Activated T-cell treated with anti-CD3 and anti-CD28 coated beads, Interleukin-2, amount 50 U/mL, for 24 hours (primary cell): ENCODE data around the gene MSTN.

Experiments
- DNase-seq: peaks from one replicate; pipeline ENCODE4 v3.0.0-alpha.2; 2020
- H3K27ac Mint-ChIP-seq: 2 replicates; pipeline ENCODE4 v1.8.0; 2020; ENCODE audit warnings: mild to moderate bottlenecking, mixed read lengths
- H3K27me3 Mint-ChIP-seq: 2 replicates; pipeline ENCODE4 v1.8.0; 2020; ENCODE audit warnings: mixed read lengths
- H3K36me3 Mint-ChIP-seq: 2 replicates; pipeline ENCODE4 v1.8.0; 2020; ENCODE audit warnings: low read depth, mixed read lengths
- H3K4me1 Mint-ChIP-seq: 2 replicates; pipeline ENCODE4 v1.8.0; 2020; ENCODE audit warnings: low read depth, mixed read lengths
- H3K4me3 Mint-ChIP-seq: 2 replicates; pipeline ENCODE4 v1.8.0; 2020; ENCODE audit warnings: mild to moderate bottlenecking, moderate library complexity, mixed read lengths
- H3K9me3 Mint-ChIP-seq: 2 replicates; pipeline ENCODE4 v1.8.0; 2020; ENCODE audit warnings: mixed read lengths

Gene MSTN

GRCh38 chr2:190084704-190085103 lies 22.2 kb upstream of the MSTN start:
- no peak for DNase-seq
- Mint-ChIP-seq H3K36me3 (no peaks in the 10 kb centered on the region), H3K27ac (no peak overlapping the region), H3K4me1 (no peaks in the 10 kb centered on the region), H3K4me3 (no peak overlapping the region), H3K27me3 (peaks cover 4% of the 10 kb centered on the region), H3K9me3 (no peaks in the 10 kb centered on the region)

DNA sequence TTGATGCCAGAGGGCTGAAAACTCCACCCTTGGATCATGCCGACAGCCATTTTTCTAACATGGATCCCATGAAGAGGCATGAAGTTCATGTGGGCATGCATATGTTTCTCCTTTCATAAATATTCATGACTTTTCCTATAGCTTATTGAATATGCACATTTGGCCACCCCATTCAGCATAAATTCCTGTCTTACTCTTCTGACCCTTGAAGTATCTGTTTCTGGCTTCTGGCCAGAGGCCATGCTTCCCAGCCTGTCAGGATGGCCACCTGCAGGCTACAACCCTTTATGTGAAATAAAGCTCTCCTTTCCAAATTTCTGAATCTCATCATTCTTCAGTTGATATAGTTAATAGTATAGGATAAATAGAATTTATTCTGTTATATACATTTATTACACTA lies 19.6 kb upstream of the MSTN start:
- Mint-ChIP-seq H3K36me3 (no peaks in the 10 kb centered on the region), H3K27ac (no peak overlapping the region), H3K4me1 (no peaks in the 10 kb centered on the region), H3K9me3 (no peaks in the 10 kb centered on the region), H3K4me3 (no peak overlapping the region), H3K27me3 (peaks cover 8% of the 10 kb centered on the region)
- DNase-seq: no peak

DNA sequence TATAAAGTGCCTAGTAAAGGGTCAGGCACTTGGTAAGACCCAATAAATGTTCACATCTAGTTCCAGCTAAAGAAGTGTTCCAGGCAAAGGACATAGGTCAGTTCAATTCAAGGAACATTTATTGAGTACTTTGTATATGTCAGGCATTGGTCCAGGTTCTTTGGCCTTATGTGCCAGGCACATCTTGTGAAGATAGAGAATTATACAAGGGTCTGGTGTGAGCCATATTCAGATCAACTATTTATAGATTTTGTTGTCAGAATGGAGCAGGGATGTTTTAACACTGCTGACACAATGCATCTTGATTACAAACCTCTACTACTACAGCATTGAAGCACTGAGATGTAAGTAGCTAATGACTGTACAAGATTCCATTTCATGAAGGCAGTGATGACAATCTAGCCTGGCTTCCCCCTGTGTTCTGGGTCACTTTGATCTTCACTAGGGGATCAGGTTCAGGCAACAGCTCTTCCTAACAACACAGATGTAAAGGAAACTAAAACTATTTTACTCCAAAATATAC lies 18.1 kb upstream of the MSTN start:
- Mint-ChIP-seq H3K27ac (no peak overlapping the region), H3K36me3 (no peaks in the 10 kb centered on the region), H3K9me3 (no peaks in the 10 kb centered on the region)

GRCh38 chr2:190079160-190079559 lies 16.6 kb upstream of the MSTN start:
- Mint-ChIP-seq H3K4me3 (no peak overlapping the region), H3K4me1 (no peaks in the 10 kb centered on the region), H3K9me3 (no peaks in the 10 kb centered on the region), H3K36me3 (no peaks in the 10 kb centered on the region), H3K27me3 (peaks cover 8% of the 10 kb centered on the region), H3K27ac (no peak overlapping the region)
- no peak for DNase-seq

More for the DNA sequence above, 18.1 kb upstream of the MSTN start:
- Mint-ChIP-seq H3K4me1 (no peaks in the 10 kb centered on the region), H3K27me3 (peaks cover 8% of the 10 kb centered on the region), H3K4me3 (no peak overlapping the region)
- no peak for DNase-seq

- Mint-ChIP-seq H3K27ac (no peak overlapping the region), H3K36me3 (no peaks in the 10 kb centered on the region), H3K4me3 (no peak overlapping the region), H3K4me1 (no peaks in the 10 kb centered on the region), H3K27me3 (peaks cover 4% of the 10 kb centered on the region), H3K9me3 (no peaks in the 10 kb centered on the region)
- DNase-seq: no peak
Measured at GRCh38 chr2:190075623-190076022, 13.1 kb upstream of the MSTN start.

GRCh38 chr2:190069936-190070696 lies 7.6 kb upstream of the MSTN start:
- H3K4me1 Mint-ChIP-seq: no peaks in the 10 kb centered on the region
- no peaks in the 10 kb centered on the region for H3K27me3 Mint-ChIP-seq
- H3K4me3 Mint-ChIP-seq: no peak overlapping the region
- no peaks in the 10 kb centered on the region for H3K9me3 Mint-ChIP-seq
- no peak overlapping the region for H3K27ac Mint-ChIP-seq
- no peaks in the 10 kb centered on the region for H3K36me3 Mint-ChIP-seq
- no peak for DNase-seq

DNA sequence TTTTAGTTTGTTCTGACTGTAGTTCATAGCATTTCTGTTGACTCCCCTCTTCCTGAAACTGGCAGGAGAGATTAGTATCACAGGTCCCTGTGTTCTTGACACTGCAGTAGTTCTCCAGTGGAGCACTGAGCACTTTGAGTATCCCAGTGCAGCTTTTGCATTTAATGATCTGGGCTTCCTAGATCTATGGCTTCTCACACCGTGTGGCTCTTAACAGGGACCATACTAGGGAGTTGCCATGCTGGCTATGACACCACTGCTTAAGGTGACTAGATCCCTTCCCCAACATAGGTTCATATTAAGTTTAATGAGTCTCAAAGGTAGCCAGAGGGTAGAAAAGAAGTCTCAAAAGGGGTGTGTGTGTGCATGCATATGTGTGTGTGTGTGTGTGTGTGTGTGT lies 6.2 kb upstream of the MSTN start:
- no peaks in the 10 kb centered on the region for H3K9me3 Mint-ChIP-seq
- H3K27me3 Mint-ChIP-seq: no peaks in the 10 kb centered on the region
- H3K36me3 Mint-ChIP-seq: no peaks in the 10 kb centered on the region
- no peak overlapping the region for H3K27ac Mint-ChIP-seq
- no peaks in the 10 kb centered on the region for H3K4me1 Mint-ChIP-seq
- no peak overlapping the region for H3K4me3 Mint-ChIP-seq
- no peak for DNase-seq

GRCh38 chr2:190065839-190066238 lies 3.3 kb upstream of the MSTN start:
- H3K4me1 Mint-ChIP-seq: no peaks in the 10 kb centered on the region
- DNase-seq: no peak
- H3K27me3 Mint-ChIP-seq: no peaks in the 10 kb centered on the region
- no peaks in the 10 kb centered on the region for H3K36me3 Mint-ChIP-seq
- H3K9me3 Mint-ChIP-seq: no peaks in the 10 kb centered on the region
- H3K27ac Mint-ChIP-seq: no peak overlapping the region
- H3K4me3 Mint-ChIP-seq: no peak overlapping the region

DNA sequence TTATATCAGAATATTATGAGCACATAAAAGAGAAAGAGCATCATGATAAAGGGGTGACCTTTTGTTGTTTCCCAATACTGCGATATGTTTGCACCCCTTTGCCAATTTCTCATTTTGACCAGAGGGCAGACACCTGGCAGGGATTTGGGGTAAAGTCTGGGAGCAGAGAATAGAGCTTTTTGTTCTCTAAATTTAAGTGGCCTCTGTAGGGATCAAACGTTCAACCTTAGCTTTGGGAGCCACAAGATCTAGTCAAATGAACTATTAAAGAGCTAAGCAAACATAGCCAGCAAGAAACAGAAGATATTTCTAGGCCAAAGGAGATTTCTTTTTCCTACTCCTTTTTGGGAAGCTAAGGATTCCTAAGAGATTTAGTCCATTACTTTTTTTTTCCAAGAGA lies 1.1 kb upstream of the MSTN start:
- no peaks in the 10 kb centered on the region for H3K27me3 Mint-ChIP-seq
- H3K4me1 Mint-ChIP-seq: no peaks in the 10 kb centered on the region
- H3K36me3 Mint-ChIP-seq: no peaks in the 10 kb centered on the region
- H3K9me3 Mint-ChIP-seq: no peaks in the 10 kb centered on the region
- no peak overlapping the region for H3K4me3 Mint-ChIP-seq
- no peak for DNase-seq
- no peak overlapping the region for H3K27ac Mint-ChIP-seq

- H3K4me1 Mint-ChIP-seq: no peaks in the 10 kb centered on the region
- H3K36me3 Mint-ChIP-seq: no peaks in the 10 kb centered on the region
- no peak overlapping the region for H3K27ac Mint-ChIP-seq
- no peak overlapping the region for H3K4me3 Mint-ChIP-seq
- DNase-seq: no peak
- no peaks in the 10 kb centered on the region for H3K27me3 Mint-ChIP-seq
- H3K9me3 Mint-ChIP-seq: no peaks in the 10 kb centered on the region
Measured at GRCh38 chr2:190062053-190062452, 476 bp downstream of the MSTN start.

- Mint-ChIP-seq H3K4me1 (no peaks in the 10 kb centered on the region), H3K27me3 (no peaks in the 10 kb centered on the region), H3K9me3 (no peaks in the 10 kb centered on the region), H3K27ac (no peak overlapping the region), H3K4me3 (no peak overlapping the region), H3K36me3 (no peaks in the 10 kb centered on the region)
- DNase-seq: no peak
Measured at GRCh38 chr2:190060626-190061025, 1.9 kb downstream of the MSTN start.

DNA sequence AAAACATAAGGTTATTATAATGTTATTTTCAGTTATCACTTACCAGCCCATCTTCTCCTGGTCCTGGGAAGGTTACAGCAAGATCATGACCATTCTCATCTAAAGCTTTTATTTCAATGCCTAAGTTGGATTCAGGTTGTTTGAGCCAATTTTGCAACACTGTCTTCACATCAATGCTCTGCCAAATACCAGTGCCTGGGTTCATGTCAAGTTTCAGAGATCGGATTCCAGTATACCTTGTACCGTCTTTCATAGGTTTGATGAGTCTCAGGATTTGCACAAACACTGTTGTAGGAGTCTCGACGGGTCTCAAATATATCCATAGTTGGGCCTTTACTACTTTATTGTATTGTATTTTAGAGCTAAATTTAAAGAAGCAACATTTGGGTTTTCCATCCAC lies 2.5 kb downstream of the MSTN start:
- Mint-ChIP-seq H3K4me1 (no peaks in the 10 kb centered on the region), H3K27ac (no peak overlapping the region), H3K9me3 (no peaks in the 10 kb centered on the region), H3K27me3 (no peaks in the 10 kb centered on the region), H3K4me3 (no peak overlapping the region), H3K36me3 (no peaks in the 10 kb centered on the region)
- DNase-seq: no peak

DNA sequence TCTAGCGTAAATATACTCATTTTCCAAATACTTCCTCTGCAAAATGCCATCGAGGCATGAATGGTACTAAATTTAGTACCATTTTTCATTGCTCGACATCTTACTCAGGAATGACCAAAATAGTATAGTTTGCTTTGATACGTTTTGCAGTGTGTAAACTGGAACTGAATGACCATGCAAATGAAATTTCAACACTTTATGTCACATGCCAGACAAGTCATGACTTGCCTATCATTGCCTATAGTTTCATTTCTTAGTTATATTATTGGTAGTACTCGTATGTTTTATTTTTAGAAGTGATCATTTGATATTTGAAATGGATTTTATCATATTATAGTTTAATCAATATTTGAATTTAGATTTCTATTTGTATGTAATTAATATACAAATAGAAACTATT lies 9.1 kb downstream of the MSTN start:
- Mint-ChIP-seq H3K4me1 (no peaks in the 10 kb centered on the region), H3K4me3 (no peak overlapping the region)

GRCh38 chr2:190052307-190052706 lies 10.2 kb downstream of the MSTN start:
- no peak overlapping the region for H3K4me3 Mint-ChIP-seq
- H3K27me3 Mint-ChIP-seq: no peaks in the 10 kb centered on the region
- H3K4me1 Mint-ChIP-seq: no peaks in the 10 kb centered on the region
- no peaks in the 10 kb centered on the region for H3K36me3 Mint-ChIP-seq
- H3K9me3 Mint-ChIP-seq: no peaks in the 10 kb centered on the region
- no peak for DNase-seq
- no peak overlapping the region for H3K27ac Mint-ChIP-seq

More for the DNA sequence above, 9.1 kb downstream of the MSTN start:
- no peak overlapping the region for H3K27ac Mint-ChIP-seq
- H3K36me3 Mint-ChIP-seq: no peaks in the 10 kb centered on the region
- DNase-seq: no peak
- H3K9me3 Mint-ChIP-seq: no peaks in the 10 kb centered on the region
- H3K27me3 Mint-ChIP-seq: no peaks in the 10 kb centered on the region

GRCh38 chr2:190051223-190051622 lies 11.3 kb downstream of the MSTN start:
- no peaks in the 10 kb centered on the region for H3K4me1 Mint-ChIP-seq
- no peaks in the 10 kb centered on the region for H3K9me3 Mint-ChIP-seq
- H3K36me3 Mint-ChIP-seq: no peaks in the 10 kb centered on the region
- no peak overlapping the region for H3K4me3 Mint-ChIP-seq
- DNase-seq: no peak
- no peaks in the 10 kb centered on the region for H3K27me3 Mint-ChIP-seq
- H3K27ac Mint-ChIP-seq: no peak overlapping the region

DNA sequence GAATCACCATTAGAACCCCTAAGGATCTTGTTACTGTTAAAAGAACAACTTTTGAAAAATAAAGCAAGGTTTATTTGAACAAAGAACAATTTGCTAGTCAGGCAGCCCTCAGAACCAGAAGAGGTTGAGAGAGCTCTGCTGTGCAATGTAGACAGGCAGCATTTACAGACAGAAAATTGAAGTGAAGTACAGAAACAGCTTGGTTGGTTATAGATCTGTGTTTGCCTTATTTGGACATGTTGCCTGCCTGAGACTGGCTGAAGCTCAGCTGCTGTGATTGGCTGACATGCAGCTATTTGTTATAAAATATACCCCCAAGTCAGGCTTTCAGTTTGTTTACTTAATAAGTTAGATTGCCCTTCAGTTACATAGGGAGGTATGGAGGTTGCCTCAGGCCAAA lies 12.5 kb downstream of the MSTN start:
- H3K9me3 Mint-ChIP-seq: no peaks in the 10 kb centered on the region
- no peaks in the 10 kb centered on the region for H3K36me3 Mint-ChIP-seq
- no peaks in the 10 kb centered on the region for H3K27me3 Mint-ChIP-seq
- H3K4me3 Mint-ChIP-seq: no peak overlapping the region
- H3K27ac Mint-ChIP-seq: no peak overlapping the region
- no peaks in the 10 kb centered on the region for H3K4me1 Mint-ChIP-seq
- DNase-seq: no peak
